Urothelium cell line (cell line): ENCODE results near the gene ZNF730.
"Not testable (repeated sequence)": the region's sequence is repeated elsewhere in the genome, so short reads cannot be mapped to it uniquely, and the experiment has no call there.

Experiments
- DNase-seq: peaks from one replicate; pipeline ENCODE4 v3.0.0; 2011; ENCODE audit warnings: low spot score, mixed read lengths
- FAIRE-seq: peaks from 2 replicates; lab custom pipeline; 2011; peaks lifted over from hg19 to GRCh38; lab: Jason Lieb, UNC

The ZNF730 gene

DNA sequence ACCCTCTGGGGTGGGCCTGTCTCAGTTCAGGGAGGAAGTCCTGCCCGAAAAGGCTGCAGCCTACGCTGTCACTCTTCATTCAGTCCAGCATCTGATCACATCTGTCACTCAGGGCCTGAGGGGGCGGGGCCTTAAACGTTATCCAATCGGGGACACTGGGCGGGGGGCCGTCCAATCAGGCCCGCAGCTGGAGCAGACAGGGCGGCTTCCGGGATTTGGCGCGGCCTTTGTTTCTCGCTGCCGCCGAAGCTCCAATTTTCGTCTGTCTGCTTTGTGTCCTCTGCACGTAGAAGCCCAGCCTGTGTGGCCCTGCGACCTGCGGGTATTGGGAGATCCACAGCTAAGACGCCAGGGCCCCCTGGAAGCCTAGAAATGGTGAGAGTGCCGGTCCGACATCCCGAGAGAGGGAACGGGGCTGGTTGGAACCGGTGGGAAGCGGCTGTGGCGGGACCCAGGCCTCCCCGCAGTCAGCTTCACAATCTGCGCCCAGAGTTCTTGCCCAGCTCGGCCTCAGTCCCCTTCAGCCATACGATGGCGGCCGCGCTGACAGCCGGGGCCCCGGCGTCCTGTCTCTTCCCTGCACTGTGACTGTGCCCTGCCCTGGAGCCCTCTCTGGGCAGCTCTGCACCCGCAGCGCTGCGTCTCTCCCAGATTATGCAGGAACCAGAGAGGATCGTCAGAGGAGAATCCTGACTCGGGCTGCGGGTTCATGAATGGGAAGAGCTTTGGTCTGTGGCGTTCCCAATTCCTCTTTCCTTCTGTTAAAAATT lies at the start of gene ZNF730:
TSS of gene ZNF730 (plus strand) at position 224 of the 770 bp plus-strand sequence. CDS start at position 373, 149 bp downstream.
- DNase-seq (no peak), FAIRE-seq (no peak)

DNA sequence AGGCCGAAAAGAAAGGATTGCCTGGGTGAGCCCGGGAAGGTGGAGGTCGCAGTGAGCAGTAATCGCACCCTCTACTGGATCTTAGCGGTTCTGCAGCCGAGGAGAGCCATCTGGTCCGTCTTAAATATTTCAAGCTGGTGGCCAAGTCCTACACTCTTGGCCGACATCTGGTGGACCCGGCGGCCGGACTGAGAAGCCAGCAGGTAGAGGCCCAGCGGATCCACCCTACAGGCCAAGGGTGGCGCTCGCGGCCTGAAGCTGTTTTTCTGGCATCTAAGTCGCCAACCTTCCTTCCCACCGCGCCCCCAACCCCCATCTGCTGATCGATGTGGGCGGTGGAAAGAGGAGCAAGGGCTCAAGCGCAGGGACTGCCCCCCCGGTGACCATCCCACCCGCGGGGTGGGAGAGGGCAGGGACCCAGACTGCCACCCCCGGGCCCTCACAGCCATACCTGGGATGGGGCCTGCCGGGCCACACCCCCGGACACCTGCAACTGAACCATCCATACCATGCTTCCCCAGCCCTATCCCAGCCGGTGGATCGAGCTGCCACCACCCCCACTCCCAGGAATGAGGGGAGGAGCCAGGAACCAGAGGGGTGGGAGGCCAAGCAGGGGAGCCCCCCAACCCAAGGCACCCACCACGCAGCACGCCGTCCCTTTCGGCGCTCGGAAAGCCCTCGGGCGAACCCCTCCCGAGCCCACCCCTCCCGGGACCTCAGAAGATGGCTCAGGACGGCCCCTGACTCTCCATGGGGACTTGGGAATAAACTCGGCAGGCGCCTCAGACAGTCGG lies 46.3 kb upstream of the ZNF730 start:
- no peak for DNase-seq
- no peak for FAIRE-seq

DNA sequence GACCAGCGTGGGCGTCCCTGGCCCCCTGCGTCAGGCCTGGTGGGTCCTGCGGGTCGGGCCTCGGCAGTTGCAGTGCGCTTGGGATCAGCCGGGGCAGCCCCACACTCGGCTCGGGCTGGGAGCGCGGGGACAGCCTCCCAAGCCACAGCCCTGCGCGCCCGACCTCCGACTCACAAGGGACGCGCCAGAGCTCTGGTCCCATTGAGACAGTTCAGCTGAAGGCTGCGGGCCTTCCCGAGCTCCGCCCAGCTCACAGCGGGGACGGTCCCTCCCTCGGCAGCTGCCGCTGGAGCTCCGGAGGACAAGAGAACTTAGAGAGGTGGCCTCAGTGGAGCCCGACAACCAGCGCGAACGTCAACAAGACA lies 45.7 kb upstream of the ZNF730 start:
- DNase-seq, result no peak
- peak; percentile 100 for FAIRE-seq

DNA sequence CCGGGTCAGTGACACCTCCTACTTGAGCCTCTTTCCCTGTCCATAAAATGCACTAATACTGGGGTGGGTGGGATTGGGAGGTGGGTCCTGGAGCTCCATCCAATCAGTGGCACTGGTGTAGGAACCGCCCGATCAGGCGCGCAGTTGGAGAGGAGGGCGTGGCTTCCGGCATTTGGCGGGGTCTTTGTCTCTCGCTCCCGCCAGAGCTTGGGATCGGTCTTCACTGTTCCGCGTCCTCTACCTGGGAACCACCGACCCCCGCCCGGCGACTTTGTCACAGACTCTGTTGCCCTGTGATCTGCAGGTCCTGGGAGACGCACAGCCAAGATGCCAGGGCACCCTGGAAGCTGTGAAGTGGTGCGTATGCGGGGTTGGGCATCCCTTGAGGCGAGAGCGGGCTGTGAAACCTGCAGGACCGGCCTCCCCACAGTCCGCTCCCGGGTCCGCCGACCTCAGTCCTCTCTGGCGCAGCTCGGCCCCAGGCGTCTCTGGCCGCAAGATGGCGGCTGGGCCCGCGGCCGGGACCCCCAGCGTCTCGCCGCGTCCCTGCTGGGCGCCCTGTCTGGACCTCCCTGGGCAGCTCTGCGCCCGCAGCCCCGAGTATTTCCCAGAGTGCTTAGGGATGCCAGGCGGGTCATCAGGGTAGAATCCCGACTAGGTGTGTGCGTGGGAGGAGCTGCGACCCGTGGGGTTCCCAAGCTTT lies 41.6 kb upstream of the ZNF730 start:
- FAIRE-seq (no peak), DNase-seq (peak; percentile 13)

DNA sequence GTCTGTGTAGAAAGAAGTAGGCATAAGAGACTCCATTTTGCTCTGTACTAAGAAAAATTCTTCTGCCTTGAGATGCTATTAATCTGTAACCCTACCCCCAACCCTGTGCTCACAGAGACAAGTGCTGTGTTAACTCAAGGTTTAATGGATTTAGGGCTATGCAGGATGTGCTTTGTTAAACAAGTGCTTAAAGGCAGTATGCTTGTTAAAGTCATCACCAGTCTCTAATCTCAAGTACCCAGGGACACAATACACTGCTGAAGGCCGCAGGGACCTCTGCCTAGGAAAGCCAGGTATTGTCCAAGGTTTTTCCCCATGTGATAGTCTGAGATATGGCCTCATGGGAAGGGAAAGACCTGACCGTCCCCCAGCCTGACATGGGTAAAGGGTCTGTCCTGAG lies 39.0 kb upstream of the ZNF730 start:
- not testable (repeated sequence) for DNase-seq, FAIRE-seq

DNA sequence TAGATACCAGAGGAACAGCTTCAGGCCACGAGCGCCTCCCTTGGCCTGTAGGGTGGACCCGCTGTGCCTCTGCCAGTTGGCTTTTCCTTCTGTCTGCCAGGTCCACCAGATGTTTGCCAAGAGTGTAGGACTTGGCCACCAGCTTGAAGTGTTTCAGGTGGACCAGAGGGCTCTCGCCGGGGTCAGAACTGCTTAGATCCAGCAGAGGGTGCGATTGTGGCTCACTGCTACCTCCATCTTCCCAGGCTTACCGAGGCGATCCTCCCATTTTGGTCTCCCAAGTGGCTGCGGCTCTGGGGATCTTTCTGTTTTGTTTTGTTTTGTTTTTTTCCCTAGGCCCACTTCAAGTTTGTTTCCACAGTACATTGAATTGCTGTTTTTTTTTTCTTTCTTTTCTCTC lies 23.0 kb upstream of the ZNF730 start:
- FAIRE-seq (no peak), DNase-seq (no peak)

DNA sequence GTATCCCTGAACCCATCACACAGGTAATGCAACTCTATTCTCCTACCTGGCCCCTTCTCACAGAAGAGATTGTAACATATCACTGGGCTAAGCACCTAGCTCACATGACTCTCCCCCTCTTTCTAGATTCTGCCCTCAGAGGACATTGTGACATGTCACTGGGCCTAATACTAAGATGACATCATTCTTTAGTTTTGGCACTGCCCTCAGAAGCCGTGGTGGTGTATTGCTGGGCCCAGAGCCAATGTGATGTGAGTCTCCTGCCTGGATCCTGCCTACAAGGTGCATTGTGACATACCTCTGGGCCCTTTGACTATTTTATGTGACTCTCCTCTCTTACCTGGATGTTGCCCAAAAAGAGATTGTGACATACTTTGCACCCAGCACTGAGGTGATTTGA lies 21.4 kb upstream of the ZNF730 start:
- FAIRE-seq, result no peak
- DNase-seq, result no peak

DNA sequence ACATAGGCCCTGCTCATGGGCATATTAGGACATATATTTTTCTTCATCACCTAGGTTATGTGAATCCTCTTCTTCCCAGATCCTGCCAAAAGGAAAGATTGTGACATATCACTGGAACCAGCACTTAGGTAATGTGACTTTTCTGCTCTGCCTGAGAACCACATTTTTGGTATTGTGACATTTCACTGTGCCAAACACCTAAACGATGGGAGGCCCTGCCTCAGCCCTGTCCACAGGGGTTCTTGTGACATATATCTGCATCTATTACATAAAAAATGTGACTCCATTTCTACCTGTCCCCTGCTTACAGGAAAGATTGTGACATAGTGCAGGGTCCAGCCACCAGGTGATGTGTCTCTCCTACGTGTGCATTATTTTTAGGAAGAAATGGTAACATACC lies 18.5 kb upstream of the ZNF730 start:
- DNase-seq, result no peak
- FAIRE-seq, result no peak

DNA sequence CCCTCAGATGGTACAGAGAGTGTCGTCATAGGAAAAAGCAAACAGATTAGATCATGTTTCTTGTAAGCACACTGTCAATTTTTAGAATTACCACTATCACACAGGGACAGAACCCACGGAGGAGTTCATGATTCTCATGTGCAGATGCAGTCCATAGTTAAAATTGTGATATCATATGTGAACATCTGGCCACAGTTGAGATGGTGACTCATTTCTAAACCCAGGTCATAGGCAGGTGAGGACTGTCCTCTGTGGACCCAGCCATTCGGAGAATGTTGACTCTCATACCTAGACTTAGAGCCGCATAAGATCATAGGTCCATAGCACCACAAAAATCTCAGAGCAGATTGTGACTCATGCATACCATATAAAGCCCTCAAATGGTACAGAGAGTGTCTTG lies 17.8 kb upstream of the ZNF730 start:
- FAIRE-seq, result no peak
- DNase-seq, result no peak

DNA sequence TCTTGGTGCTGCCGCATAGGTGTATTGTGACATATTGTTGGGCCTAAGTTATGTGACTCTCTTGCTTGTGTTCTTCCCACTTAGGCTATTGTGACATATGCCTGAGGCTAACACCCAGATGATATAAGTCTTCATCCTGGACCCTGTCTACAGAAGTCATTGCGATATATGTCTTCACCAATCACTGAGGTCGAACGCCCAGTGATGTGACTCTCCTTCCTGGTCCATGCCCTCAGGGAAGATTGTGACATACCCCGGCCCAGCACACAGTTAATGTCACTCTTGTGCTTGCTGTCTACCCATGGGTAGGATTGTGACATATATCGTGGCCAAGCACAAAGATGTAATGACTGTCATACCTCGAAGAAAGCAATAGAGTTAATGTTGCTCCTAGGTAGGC lies 16.9 kb upstream of the ZNF730 start:
- FAIRE-seq (no peak), DNase-seq (no peak)

DNA sequence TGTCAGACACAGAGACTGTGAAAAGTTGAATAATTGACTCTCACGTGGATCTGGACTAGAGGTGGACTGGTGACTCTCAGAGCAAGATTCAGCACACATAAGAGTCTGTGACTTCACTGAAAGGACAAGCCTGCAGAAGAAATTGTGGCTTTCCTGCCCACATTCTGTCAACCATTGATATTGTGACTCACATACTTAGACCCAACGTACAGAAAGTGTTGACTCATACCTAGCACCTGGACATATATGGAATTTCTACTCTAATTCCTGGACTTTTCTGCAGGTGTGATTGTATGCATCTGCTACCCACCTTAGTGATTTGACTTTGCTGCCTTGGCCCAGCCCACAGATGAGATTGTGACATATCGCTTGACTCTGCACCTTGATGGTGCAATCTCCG lies 15.6 kb upstream of the ZNF730 start:
- FAIRE-seq (no peak), DNase-seq (no peak)

DNA sequence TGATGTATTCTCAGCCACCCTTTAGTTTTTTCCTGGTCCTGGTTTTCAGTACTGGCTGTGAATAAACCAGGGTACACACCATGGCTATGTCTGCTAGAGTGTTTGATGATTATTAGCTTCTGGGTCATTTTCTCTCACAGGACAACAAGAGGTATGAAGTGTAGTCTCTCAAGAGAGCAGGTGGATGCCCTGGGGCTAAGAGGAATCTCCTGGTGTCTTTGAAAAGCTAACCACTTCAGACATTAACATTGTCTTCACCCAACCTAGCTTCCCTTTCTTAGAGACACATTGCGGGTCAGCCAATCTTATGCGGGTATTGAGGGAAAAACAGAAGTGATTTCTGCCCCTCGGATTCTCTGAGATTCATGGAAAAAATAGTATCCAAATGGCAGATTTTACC lies 1.6 kb downstream of the ZNF730 start:
- no peak for FAIRE-seq
- no peak for DNase-seq

DNA sequence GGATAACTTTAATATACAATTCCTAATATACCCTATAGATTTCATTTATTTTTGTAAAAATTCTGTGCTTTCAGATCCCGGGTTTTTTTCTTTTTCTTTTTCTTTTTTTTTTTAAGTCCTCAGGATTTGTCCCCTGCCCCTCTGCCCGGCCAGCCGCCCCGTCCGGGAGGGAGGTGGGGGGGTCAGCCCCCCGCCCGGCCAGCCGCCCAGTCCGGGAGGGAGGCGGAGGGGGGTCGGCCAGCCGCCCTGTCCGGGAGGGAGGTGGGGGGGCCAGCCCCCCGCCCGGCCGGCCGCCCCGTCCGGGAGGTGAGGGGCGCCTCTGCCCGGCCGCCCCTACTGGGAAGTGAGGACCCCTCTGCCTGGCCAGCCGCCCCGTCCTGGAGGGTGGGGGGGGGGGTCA lies 17.4 kb downstream of the ZNF730 start:
- not testable (repeated sequence) for DNase-seq, FAIRE-seq

DNA sequence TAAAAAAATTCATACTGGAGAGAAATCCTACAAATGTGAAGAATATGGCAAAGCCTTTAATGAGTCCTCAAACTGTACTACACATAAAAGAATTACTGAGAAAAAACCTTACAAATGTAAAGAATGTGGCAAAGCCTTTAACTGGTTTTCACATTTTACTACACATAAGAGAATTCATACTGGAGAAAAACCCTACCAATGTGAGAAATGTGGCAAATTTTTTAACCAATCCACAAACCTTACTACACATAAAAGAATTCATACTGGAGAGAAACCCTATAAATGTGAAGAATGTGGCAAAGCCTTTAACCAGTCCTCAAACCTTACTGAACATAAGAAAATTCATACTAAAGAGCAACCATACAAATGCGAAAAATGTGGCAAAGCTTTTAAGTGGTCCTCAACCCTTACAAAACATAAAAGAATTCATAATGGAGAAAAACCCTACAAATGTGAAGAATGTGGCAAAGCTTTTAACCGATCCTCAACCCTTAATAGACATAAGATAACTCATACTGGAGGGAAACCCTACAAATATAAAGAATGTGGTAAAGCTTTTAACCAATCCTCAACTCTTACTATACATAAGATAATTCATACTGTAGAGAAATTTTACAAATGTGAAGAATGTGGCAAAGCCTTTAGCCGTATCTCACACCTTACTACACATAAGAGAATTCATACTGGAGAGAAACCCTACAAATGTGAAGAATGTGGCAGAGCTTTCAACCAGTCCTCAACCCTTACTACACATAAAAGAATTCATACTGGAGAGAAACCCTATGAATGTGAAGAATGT lies 29.0 kb downstream of the ZNF730 start:
- no peak for FAIRE-seq
- DNase-seq, result no peak

DNA sequence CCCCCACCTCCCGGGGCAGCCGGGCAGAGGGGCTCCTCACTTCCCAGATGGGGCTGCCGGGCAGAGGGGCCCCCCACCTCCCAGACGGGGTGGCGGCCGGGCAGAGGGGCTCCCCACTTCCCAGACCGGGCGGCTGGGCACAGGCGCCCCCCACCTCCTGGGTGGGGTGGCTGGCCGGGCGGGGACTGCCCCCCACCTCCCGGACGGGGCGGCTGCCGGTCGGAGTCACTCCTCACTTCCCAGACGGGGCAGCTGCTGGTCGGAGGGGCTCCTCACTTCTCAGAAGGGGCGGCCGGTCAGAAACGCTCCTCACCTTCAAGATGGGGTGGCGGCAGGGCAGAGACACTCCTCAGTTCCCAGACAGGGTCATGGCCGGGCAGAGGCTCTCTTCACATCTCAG lies 43.9 kb downstream of the ZNF730 start:
- DNase-seq (no peak), FAIRE-seq (no peak)

DNA sequence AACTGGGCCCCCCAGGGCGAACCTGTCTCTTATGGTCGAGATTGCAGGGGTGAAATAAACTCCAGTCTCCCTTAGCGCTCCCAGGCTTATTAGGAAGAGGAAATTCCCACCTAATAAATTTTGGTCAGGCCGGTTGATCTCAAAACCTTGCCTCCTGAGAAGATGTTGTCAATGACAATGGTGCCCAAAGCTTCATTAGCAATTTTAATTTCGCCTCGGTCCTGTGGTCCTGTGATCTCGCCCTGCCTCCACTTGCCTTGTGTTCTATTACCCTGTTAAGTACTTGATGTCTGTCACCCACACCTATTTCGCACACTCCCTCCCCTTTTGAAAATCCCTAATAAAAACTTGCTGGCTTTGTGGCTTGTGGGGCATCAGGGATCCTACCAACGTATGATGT lies 51.5 kb downstream of the ZNF730 start:
- not testable (repeated sequence) for DNase-seq, FAIRE-seq

DNA sequence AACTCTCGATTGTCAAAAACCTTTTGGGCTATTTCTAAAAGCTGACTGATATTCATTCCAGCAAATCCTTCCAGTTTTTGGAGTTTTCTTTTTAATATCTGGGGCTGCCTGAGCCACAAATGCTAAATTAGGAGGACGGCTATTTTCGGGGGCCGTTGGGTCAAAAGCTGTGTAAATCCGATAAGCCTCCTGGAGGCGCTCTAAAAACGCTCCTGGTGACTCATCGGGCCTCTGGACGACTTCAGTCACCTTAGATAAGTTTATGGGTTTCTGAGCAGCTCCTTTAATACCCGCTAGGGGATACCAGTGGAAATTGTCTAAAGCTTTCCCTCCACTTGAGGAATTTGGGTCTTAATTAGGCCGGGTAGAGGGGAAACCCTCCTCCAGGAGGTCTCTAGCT lies 66.4 kb downstream of the ZNF730 start:
- DNase-seq, result no peak
- FAIRE-seq, result no peak

DNA sequence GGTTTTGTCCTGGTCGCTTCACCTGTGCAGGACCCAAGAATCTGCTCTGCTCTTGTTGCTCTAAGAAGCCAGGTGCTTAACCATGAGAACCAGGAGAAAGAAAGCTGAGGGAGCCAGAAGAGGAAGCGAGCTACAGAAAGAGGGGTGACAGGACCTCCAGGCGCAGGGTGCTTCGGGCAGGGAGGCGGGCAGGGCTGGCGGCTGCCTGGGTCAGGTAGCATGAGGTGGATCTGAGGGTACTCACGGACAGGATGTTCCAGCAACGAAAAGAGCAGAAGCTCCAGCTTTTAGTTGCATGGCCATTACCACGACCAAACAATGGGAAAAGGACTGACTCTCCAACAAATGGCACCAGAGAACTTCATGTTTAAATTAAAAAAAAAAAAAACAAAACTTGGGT lies 73.5 kb downstream of the ZNF730 start:
- FAIRE-seq (no peak), DNase-seq (no peak)
